HCT116 (cell line): ENCODE measurements around the gene KRT33A.

ENCODE experiments used
- CTCF ChIP-seq, 3 experiments: fragments of 200-600 bp in 1 of 3; sonication (generic) in 1 of 3; IDR thresholded peaks in 2 of 3; conservative IDR thresholded peaks in 1 of 3; 2 replicates each; pipeline ENCODE4 v1.5.1; 2012 to 2017; ENCODE audit warnings: low read depth in 2 of 3, low read length in 2 of 3, antibody characterized with exemption in 1 of 3, borderline replicate concordance in 1 of 3, control low read depth in 1 of 3, mild to moderate bottlenecking in 1 of 3, mixed read lengths in 1 of 3, mixed run types in 1 of 3, moderate library complexity in 1 of 3; ENCODE audit not compliant: insufficient read depth in 1 of 3
- EZH2 ChIP-seq: fragments of 200-600 bp; sonication (generic); IDR thresholded peaks from 2 replicates; pipeline ENCODE4 v1.6.1; 2017; ENCODE audit warnings: antibody characterized with exemption, mixed run types
- EZH2phosphoT487 ChIP-seq: fragments of 200-600 bp; IDR thresholded peaks from 2 replicates; pipeline ENCODE4 v1.6.1; 2018; ENCODE audit warnings: antibody characterized with exemption, borderline replicate concordance
- MAX ChIP-seq: IDR thresholded peaks from 2 replicates; pipeline ENCODE4 v1.6.1; 2012
- POLR2A ChIP-seq: IDR thresholded peaks from 2 replicates; pipeline ENCODE4 v1.7.0; 2011; ENCODE audit warnings: borderline replicate concordance; ENCODE audit not compliant: insufficient read depth, insufficient read length; ENCODE audit errors: extremely low read depth
- REST ChIP-seq: IDR thresholded peaks from 2 replicates; pipeline ENCODE4 v1.6.1; 2012; ENCODE audit warnings: low read depth
- SIN3A ChIP-seq: IDR thresholded peaks from 2 replicates; pipeline ENCODE4 v1.6.1; 2012; ENCODE audit warnings: low read depth
- ZBTB33 ChIP-seq: IDR thresholded peaks from 2 replicates; pipeline ENCODE4 v1.6.1; 2011; ENCODE audit warnings: mild to moderate bottlenecking, low read length, moderate library complexity; ENCODE audit not compliant: insufficient replicate concordance; ENCODE audit errors: extremely low read depth

GRCh38 chr17:41339571-41340172 is 11.0 kb downstream of the KRT33A start:
- TF ChIP-seq MAX, result no peak
- no peak for TF ChIP-seq POLR2A
- TF ChIP-seq CTCF (IDR thresholded peaks at IDR 0.05 in 2 of 3, conservative IDR thresholded peaks at IDR 0.05 in 1 of 3; ENCODE audit: borderline replicate concordance in 1 of 3, insufficient read depth in 1 of 3, low read depth in 2 of 3, low read length in 2 of 3), result no peak
- no peak for TF ChIP-seq EZH2
- no peak for TF ChIP-seq ZBTB33
- no peak for TF ChIP-seq REST
- TF ChIP-seq EZH2phosphoT487, result no peak
- TF ChIP-seq SIN3A, result no peak
